Liver (tissue), 9 donors: ENCODE data around the gene CTPS2. TPM values are rescaled to one million over a fixed set of nuclear protein-coding genes. Genes with fewer than 3 reads are reported as not detected.

Experiments
- DNase-seq: peaks from one replicate; pipeline ENCODE4 v3.0.0-alpha.2; 2017; ENCODE audit warnings: low spot score
- H3K27ac ChIP-seq, 2 donors: one replicate each; pipeline ENCODE4 v1.7.0; 2013; ENCODE audit warnings: inconsistent platforms in 2 of 2, low read length in 2 of 2, control low read depth in 1 of 2, low read depth in 1 of 2, mild to moderate bottlenecking in 1 of 2
- H3K27me3 ChIP-seq, 4 donors: one replicate each; pipeline versions ENCODE4 v1.6.1 to v1.7.0; 2013; ENCODE audit warnings: low read length in 3 of 4, inconsistent platforms in 1 of 4, mild to moderate bottlenecking in 1 of 4, moderate library complexity in 1 of 4; ENCODE audit not compliant: control insufficient read depth in 4 of 4, insufficient read depth in 4 of 4
- H3K36me3 ChIP-seq, 4 donors: one replicate each; pipeline versions ENCODE4 v1.6.1 to v1.7.0; 2013; ENCODE audit warnings: low read length in 3 of 4, mild to moderate bottlenecking in 3 of 4, low read depth in 1 of 4, moderate library complexity in 1 of 4; ENCODE audit not compliant: control insufficient read depth in 4 of 4, insufficient read depth in 3 of 4
- H3K4me1 ChIP-seq, 4 donors: one replicate each; pipeline versions ENCODE4 v1.6.1 to v1.7.0; 2013; ENCODE audit warnings: low read length in 3 of 4, mild to moderate bottlenecking in 3 of 4, moderate library complexity in 1 of 4; ENCODE audit not compliant: control insufficient read depth in 4 of 4, insufficient read depth in 4 of 4
- H3K4me3 ChIP-seq, 3 donors: one replicate each; pipeline versions ENCODE4 v1.6.1 to v1.7.0; 2013; ENCODE audit warnings: low read length in 3 of 3, control low read depth in 1 of 3, low read depth in 1 of 3, mild to moderate bottlenecking in 1 of 3
- H3K9ac ChIP-seq, 2 donors: one replicate each; pipeline ENCODE4 v1.7.0; 2013; ENCODE audit warnings: low read length in 2 of 2, mild to moderate bottlenecking in 2 of 2, moderate library complexity in 2 of 2, control low read depth in 1 of 2, low read depth in 1 of 2
- H3K9me3 ChIP-seq, 4 donors: one replicate each; pipeline versions ENCODE4 v1.6.1 to v1.7.0; 2013; ENCODE audit warnings: low read length in 3 of 4; ENCODE audit not compliant: control insufficient read depth in 4 of 4
- ATF3 ChIP-seq: IDR thresholded peaks from 2 replicates; pipeline ENCODE4 v1.6.1; 2016; ENCODE audit warnings: antibody characterized with exemption
- CTCF ChIP-seq: fragments of 150-350 bp; IDR thresholded peaks from 2 replicates; pipeline ENCODE4 v1.5.1; 2017; ENCODE audit warnings: improper control_type of control experiment, low read depth, low read length; ENCODE audit not compliant: missing input control
- EGR1 ChIP-seq, 2 donors: IDR thresholded peaks; 2 replicates each; pipeline ENCODE4 v1.6.1; 2016 to 2018; ENCODE audit warnings: antibody characterized with exemption in 2 of 2, low read depth in 2 of 2
- FOXA1 ChIP-seq: IDR thresholded peaks from 2 replicates; pipeline ENCODE4 v1.6.1; 2016; ENCODE audit warnings: antibody characterized with exemption
- FOXA2 ChIP-seq: IDR thresholded peaks from 2 replicates; pipeline ENCODE4 v1.6.1; 2016; ENCODE audit warnings: antibody characterized with exemption
- GABPA ChIP-seq, 2 donors: IDR thresholded peaks in 1 of 2; conservative IDR thresholded peaks in 1 of 2; 2 replicates each; pipeline ENCODE4 v1.6.1; 2016; ENCODE audit warnings: antibody characterized with exemption in 2 of 2, mild to moderate bottlenecking in 1 of 2, moderate library complexity in 1 of 2
- HNF4A ChIP-seq, 2 donors: conservative IDR thresholded peaks; 2 replicates each; pipeline ENCODE4 v1.6.1; 2016; ENCODE audit warnings: antibody characterized with exemption in 2 of 2, mild to moderate bottlenecking in 2 of 2
- HNF4G ChIP-seq: IDR thresholded peaks from 2 replicates; pipeline ENCODE4 v1.6.1; 2016; ENCODE audit warnings: antibody characterized with exemption
- JUND ChIP-seq, 2 donors: IDR thresholded peaks; 2 replicates each; pipeline ENCODE4 v1.6.1; 2016; ENCODE audit warnings: antibody characterized with exemption in 2 of 2
- MAX ChIP-seq: IDR thresholded peaks from 2 replicates; pipeline ENCODE4 v1.6.1; 2016; ENCODE audit warnings: antibody characterized with exemption
- RAD21 ChIP-seq, 2 donors: IDR thresholded peaks; 2 replicates each; pipeline ENCODE4 v1.6.1; 2016; ENCODE audit warnings: antibody characterized with exemption in 2 of 2, mild to moderate bottlenecking in 2 of 2
- RXRA ChIP-seq, 2 donors: IDR thresholded peaks; 2 replicates each; pipeline ENCODE4 v1.6.1; 2017 to 2018; ENCODE audit warnings: antibody characterized with exemption in 2 of 2, mild to moderate bottlenecking in 1 of 2
- SP1 ChIP-seq: IDR thresholded peaks from 2 replicates; pipeline ENCODE4 v1.6.1; 2018; ENCODE audit warnings: antibody characterized with exemption, mild to moderate bottlenecking
- TAF1 ChIP-seq: conservative IDR thresholded peaks from 2 replicates; pipeline ENCODE4 v1.6.1; 2016; ENCODE audit warnings: antibody characterized with exemption, mild to moderate bottlenecking
- YY1 ChIP-seq: IDR thresholded peaks from 2 replicates; pipeline ENCODE4 v1.6.1; 2016; ENCODE audit warnings: antibody characterized with exemption, mild to moderate bottlenecking
- ZBTB33 ChIP-seq: IDR thresholded peaks from 2 replicates; pipeline ENCODE4 v1.6.1; 2016; ENCODE audit warnings: antibody characterized with exemption
- WGBS: extraction: QIAGEN DNeasy Blood & Tissue Kit; methylation state at CpG from one replicate; pipeline ENCODE4 v1.1.7; 2013; 5-methylcytosine and 5-hydroxymethylcytosine counted together
- polyA plus RNA-seq, 2 donors: library from polyadenylated mRNA; stranded (reverse) in 1 of 2; unstranded in 1 of 2; fragments of 200-250 nt in 1 of 2; fragments of >200 nt in 1 of 2; fragmentation: Nextera tagmentation in 1 of 2; extraction: Ambion mirVana in 1 of 2; gene quantifications; one replicate each; pipeline versions ENCODE4 v1.2.1 to v1.2.3, GENCODE V29; 2013 to 2015
- total RNA-seq, 2 donors: library from RNA; depleted of rRNA; stranded (reverse); fragments of >200 nt; gene quantifications; one replicate each; pipeline ENCODE4 v1.2.3, GENCODE V29; 2014
- TF ChIP-seq, protein P1 (sequence below): IDR thresholded peaks from 2 replicates; pipeline ENCODE4 v1.6.1; 2016; ENCODE audit warnings: antibody characterized with exemption, mild to moderate bottlenecking
- donor health status: healthy.
- donor health status: healthy.
- donor health status: healthy.
- donor health status: healthy.
- donor health status: healthy.

The CTPS2 gene
- total and polyA plus RNA-seq, 4 donors: 3.0 to 11.2 (median 7.2) TPM

DNA sequence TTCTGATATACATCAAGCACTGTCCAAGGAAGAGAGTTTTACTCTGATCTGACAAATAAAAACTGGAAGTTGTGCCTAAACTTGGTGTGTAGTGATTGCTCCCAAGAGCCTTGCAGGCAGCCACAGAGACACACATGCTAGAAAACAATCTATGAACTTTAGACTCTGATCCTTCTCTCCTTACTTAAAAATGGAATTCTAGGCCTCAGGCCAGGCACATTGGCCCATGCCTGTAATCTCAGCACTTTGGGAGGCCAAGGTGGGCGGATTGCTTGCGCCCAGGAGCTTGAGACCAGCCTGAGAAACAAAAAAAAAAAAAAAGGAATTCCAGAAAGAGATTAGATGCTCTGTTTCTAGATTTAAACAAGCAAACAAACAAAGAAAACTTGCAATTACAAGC, 108.1 kb downstream of the CTPS2 start:
- peaks cover 0 to 2% (median under 1%) of the 10 kb centered on the region in 4 donors for H3K36me3 ChIP-seq
- H3K4me3 ChIP-seq: no peak overlapping the region
- 65% methylated on average over 2 of the region's 2 CpGs for WGBS
- no peaks in the 10 kb centered on the region for H3K27me3 ChIP-seq
- H3K4me1 ChIP-seq: no peaks in the 10 kb centered on the region
- no peak for DNase-seq
- H3K27ac ChIP-seq: no peak overlapping the region
- H3K9me3 ChIP-seq: no peaks in the 10 kb centered on the region
- no peak for TF ChIP-seq EGR1 (IDR thresholded peaks at IDR 0.05; ENCODE audit: low read depth in 2 of 2)
- TF ChIP-seq CTCF: no peak
- no peak for TF ChIP-seq ATF3
- no peak for TF ChIP-seq MAX
- no peak for TF ChIP-seq RXRA (IDR thresholded peaks at IDR 0.05)
- TF ChIP-seq GABPA (IDR thresholded peaks at IDR 0.05 in 1 of 2, conservative IDR thresholded peaks at IDR 0.05 in 1 of 2): no peak
- TF ChIP-seq HNF4A (conservative IDR thresholded peaks at IDR 0.05): peak; percentile 60 to 75
- TF ChIP-seq FOXA2: no peak
- no peak for TF ChIP-seq TAF1
- peak; percentile 9 for TF ChIP-seq HNF4G
- no peak for TF ChIP-seq JUND (IDR thresholded peaks at IDR 0.05)
- no peak for TF ChIP-seq SP1
- TF ChIP-seq, protein P1, sequence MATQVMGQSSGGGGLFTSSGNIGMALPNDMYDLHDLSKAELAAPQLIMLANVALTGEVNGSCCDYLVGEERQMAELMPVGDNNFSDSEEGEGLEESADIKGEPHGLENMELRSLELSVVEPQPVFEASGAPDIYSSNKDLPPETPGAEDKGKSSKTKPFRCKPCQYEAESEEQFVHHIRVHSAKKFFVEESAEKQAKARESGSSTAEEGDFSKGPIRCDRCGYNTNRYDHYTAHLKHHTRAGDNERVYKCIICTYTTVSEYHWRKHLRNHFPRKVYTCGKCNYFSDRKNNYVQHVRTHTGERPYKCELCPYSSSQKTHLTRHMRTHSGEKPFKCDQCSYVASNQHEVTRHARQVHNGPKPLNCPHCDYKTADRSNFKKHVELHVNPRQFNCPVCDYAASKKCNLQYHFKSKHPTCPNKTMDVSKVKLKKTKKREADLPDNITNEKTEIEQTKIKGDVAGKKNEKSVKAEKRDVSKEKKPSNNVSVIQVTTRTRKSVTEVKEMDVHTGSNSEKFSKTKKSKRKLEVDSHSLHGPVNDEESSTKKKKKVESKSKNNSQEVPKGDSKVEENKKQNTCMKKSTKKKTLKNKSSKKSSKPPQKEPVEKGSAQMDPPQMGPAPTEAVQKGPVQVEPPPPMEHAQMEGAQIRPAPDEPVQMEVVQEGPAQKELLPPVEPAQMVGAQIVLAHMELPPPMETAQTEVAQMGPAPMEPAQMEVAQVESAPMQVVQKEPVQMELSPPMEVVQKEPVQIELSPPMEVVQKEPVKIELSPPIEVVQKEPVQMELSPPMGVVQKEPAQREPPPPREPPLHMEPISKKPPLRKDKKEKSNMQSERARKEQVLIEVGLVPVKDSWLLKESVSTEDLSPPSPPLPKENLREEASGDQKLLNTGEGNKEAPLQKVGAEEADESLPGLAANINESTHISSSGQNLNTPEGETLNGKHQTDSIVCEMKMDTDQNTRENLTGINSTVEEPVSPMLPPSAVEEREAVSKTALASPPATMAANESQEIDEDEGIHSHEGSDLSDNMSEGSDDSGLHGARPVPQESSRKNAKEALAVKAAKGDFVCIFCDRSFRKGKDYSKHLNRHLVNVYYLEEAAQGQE: no peak
- TF ChIP-seq RAD21 (IDR thresholded peaks at IDR 0.05): no peak
- TF ChIP-seq ZBTB33: no peak
- no peak overlapping the region for H3K9ac ChIP-seq

- H3K9me3 ChIP-seq: no peaks in the 10 kb centered on the region
- no peak overlapping the region for H3K4me3 ChIP-seq
- peaks cover 0 to 2% (median under 1%) of the 10 kb centered on the region in 4 donors for H3K36me3 ChIP-seq
- 79% methylated on average over 4 of the region's 4 CpGs for WGBS
- DNase-seq: no peak
- H3K9ac ChIP-seq: no peak overlapping the region
- H3K27ac ChIP-seq: no peak overlapping the region
- TF ChIP-seq JUND (IDR thresholded peaks at IDR 0.05) (no peak), GABPA (IDR thresholded peaks at IDR 0.05 in 1 of 2, conservative IDR thresholded peaks at IDR 0.05 in 1 of 2) (no peak), FOXA2 (no peak), TAF1 (no peak), HNF4A (conservative IDR thresholded peaks at IDR 0.05) (no peak), SP1 (no peak), YY1 (no peak), HNF4G (no peak), ATF3 (no peak), MAX (no peak), FOXA1 (no peak)
- TF ChIP-seq, protein P1: no peak
- no peaks in the 10 kb centered on the region for H3K4me1 ChIP-seq
- H3K27me3 ChIP-seq: no peaks in the 10 kb centered on the region
Observed at GRCh38 chrX:16603822-16604221, 108.6 kb downstream of the CTPS2 start.
